NCI-H1417 (cell line): ENCODE measurements around the gene CIAO1.
"Not testable (repeated sequence)": the region's sequence is repeated elsewhere in the genome, so short reads cannot be mapped to it uniquely, and the experiment has no call there.

Experiments
- DNase-seq, 3 experiments: peaks; one replicate each; lab custom pipeline; 2025; lab: John Stamatoyannopoulos, UW

The CIAO1 gene

DNA sequence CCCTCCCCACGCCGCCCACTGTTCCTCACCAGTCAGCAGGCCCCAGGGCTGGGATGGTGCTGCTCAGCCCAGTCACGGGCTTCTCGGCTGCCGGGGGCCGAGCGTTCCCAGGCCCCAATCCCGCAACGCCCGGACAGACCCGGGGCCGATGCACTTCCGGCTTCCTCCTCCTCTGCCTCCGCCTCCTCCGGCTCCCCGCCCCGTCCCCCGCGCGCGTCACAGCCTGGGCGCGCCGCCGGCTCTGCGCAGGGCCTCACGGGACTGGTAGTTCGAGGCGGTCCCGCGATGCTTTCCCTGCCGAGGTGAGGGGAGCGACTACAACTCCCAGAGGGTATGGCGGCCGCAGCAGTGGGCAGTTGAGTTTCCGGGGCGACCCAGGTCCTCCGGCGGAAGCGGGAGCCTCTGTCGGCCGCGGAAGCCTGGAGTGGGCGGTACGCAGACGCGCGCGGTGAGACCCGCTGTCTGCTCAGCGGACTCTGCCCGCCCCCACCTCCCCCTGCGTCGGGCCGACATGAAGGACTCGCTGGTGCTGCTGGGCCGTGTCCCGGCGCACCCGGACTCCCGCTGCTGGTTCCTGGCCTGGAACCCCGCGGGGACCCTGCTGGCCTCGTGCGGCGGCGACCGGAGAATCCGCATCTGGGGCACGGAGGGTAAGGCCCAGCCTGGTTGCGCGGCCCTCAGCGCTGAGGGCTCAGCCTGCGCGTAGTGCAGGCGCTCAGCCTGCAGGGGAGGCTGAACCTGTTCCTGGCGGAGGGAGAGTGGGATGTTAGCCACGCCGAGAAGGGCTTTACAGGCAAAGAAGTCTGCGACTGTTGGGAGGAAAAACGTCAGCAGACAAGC is at the start of gene CIAO1, which contains the start of gene TMEM127:
Gene CIAO1 (plus strand): TSS at position 386 of the 840 bp plus-strand sequence. CDS start 126 bp downstream, at position 512.
Gene TMEM127 (minus strand): TSS at position 158 of the 840 bp plus-strand sequence. CDS start 616 bp downstream, outside the sequence.
- DNase-seq = peak; percentile 94 to 98 (median 98)

DNA sequence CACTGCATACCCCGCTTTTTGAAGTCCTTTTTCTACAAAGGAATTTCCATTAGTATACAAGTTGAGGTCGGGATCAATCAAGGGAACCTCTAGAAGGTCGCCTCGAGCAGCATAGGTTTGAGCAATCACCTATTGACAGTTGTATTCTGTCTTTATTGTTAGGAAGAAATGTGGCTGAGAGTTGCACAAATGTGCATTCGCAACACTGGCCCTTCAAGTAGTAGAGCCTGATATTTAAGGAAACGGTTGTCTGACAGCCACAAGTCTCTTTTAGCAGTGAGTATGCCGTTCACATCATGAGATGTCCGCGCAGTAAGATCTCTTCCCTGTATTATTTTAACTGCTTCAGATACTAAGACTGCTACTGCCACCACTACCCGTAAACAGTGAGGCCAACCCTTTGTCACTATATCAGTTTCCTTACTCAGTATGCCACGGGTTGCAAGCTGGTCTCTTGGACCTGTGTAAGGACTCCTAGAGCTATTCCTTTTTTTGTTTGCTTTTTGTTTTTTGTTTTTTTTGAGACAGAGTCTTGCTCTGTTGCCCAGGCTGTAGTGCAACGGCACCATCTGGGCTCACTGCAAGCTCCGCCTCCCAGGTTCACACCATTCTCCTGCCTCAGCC is 47.4 kb upstream of the CIAO1 start:
- no peak for DNase-seq

DNA sequence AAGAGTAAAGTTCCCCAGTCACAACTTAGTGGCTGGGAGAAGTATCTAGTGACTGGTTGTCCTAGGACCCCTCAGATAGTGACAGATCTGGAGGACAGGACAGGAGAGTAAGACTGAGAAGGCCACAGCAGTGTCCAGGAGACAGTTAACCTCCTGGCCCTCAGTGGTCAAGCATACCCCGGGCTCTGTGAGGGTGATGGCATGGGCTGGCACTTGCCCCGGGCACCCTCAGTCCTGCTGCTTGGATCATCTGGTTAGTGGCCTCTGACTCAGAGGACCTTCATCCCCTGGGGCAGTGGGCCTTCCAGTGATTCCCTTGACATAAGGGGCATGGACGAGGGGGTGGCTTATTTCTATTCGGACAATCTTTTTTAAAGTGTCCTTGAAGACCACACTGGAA is 46.1 kb upstream of the CIAO1 start:
- not testable (repeated sequence) for DNase-seq

DNA sequence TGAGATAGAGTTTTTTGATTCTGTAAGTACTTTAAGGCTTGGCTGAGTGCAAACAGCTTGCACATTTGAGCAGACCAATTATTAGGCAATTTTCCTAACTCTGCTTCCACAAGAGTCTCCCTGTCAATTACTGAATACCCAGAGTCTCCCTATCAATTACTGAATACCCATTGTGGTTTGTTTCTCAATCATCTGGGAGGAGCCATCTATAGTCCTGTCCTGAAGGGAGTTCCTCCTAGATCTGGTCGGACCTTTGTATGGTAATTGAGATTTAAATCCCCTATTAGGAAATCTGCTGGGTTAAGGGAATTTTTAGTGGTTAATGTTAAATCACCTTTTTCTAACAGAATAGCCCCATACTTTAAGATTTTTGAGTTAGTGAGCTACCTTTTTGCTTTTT is 44.9 kb upstream of the CIAO1 start:
- not testable (repeated sequence) for DNase-seq

DNA sequence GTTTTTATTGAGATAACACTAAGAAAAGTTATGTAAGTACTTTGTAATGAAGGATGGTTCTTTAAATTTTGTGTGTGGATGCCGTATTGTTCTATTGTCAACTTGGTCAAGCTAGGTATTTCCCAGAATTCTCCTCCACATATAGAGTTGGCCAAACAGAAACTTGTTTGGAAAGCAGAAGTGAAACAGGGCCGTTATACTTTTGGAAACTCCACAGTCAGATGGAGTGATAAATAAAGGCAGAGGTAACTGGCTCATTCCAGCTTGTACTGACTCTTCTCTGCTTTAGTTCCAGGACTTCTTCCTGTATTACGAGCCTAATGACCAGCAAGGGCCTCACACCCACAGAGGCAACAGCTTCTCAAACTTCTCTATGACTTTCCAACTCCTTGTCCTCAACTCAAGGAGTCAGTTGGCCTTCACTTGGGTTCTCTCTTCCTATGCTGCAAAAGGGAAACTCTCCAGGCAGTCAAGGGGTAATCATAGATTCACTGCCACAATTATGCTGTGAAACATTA is 41.0 kb upstream of the CIAO1 start:
- no peak for DNase-seq

DNA sequence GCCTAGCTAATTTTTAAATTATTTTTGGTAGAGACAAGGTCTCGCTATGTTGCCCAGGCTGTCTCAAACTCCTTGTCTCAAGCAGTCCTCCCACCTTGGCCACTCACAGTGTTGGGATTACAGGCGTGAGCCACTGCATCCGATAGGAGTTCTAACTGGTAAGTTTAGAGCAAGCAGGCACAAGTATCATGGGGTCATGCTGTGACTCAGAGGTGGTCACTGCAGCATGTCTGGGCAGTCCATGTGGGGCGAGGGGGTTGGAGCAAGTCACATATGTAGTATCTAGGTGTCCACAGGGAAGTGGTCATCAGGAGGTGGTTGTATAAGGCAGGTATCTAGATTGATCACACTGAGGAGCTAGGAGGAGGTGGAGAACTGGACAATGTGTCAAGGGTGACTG is 34.7 kb upstream of the CIAO1 start:
- DNase-seq = no peak

DNA sequence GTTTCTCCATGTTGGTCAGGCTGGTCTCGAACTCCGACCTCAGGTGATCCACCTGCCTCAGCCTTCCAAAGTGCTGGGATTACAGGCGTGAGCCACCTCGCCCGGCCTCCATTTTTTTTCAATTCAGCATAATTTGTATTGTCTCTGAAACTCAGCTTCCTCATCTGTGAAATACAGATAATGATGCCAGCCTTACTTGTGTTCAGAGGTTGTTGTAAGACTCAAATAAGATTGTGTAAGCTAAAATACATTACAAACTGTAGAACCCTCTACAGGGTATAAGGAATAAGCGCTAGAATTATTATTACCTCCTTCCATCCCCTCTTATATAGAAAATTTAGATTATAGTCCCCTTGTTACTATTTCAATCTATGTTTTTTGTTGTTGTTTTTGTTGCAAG is 32.6 kb upstream of the CIAO1 start:
- DNase-seq = no peak

DNA sequence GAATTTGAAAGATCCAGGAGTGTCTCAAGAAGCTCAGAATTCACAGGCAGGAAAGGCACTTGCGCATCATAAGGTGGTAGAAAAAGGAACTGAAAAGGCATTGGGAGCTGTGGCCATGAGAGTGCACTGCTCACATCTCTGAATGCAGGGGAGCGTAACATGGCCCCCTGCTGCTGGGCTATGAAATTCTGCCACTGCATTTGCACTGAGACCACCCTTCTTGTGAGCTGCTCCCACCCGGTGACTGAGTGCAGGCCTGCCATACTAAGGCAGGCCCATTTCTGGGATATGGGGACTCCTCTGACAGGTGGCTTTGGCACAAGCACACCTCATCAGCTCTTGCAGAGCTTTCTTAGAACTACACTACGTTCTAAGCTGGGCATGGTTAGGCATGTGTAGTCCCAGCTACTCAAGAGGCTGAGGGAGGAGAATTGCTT is 32.1 kb upstream of the CIAO1 start:
- no peak for DNase-seq

DNA sequence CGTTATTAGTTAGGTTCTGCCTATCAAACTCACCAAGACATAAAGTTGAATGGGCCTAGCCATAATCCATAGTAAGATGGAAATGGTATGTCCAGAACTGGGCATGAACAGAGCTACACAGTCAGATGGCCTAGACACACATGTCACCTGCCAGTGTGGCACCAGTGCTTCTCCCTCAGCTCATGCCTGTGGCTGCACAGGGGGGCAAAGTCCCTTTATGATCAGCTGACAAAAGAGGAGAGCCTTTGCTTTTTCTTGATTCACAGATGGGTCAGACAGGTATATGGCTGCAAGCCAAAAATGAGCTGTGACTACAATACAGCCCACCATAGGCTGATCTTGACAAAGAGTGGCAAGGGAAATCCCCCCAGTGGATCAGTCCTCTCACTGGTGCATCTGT is 29.1 kb upstream of the CIAO1 start:
- DNase-seq = no peak

DNA sequence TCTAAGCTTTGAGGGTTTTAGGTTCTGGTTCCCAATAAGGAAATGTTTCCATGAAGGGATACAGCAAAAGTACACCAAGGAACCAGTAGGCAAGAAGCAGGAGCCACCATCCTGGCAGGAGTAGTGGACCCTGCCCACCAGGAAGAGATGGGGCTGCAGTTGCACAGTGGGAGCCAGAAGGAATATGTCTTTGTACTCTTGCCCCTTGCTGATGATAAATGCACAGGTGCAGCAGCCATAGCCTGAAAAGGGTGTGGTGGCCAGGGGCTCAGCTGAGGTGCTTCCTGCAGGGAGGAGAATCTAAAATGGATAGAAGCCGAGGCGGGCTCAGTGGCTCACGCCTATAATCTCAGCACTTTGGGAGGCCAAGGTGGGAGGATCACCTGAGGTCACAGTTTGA is 27.8 kb upstream of the CIAO1 start:
- DNase-seq = no peak

DNA sequence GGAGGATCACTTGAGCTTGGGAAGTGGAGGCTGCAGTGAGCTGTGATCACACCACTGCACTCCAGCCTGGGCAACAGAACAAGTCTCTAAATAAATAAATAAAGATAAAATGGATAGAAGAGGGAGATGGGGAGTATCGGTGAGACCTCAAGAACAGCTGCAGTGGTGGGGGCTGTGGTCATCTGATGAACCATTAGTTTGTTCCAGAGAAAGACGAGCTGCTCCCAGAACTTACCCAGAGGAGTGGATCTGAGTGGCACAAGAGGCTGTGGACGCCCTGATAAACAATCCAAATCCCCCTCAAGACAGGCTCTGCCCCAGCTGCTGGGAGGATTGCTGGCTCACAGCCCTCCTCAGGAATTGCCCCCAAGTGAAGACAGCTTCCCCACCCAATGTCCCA is 26.9 kb upstream of the CIAO1 start:
- no peak for DNase-seq

DNA sequence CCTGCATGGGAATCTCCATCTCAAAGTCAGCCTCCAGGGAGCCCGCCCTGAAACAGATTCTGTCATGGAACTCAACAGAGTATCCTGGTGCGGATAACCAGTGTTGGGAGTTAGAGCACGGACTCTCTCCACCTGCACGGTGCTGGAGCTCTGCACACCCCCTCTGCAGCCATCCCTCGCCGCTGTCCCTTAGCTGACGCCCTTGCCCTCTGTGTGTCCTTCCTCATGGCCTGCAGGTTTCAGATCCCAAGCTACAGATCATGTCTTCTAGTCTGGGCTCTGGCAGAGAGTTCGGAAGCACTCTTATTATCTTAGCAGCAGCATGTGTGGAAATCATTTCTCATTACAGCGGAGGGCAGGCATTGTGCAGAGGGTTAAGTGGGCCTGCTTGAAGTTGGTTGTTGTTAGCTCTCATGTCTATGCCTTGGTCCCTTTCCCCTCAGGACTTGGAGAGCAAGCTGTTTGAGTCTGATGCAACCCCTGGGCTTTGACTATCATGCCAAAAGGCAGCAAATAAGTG is 26.2 kb upstream of the CIAO1 start:
- DNase-seq = no peak

DNA sequence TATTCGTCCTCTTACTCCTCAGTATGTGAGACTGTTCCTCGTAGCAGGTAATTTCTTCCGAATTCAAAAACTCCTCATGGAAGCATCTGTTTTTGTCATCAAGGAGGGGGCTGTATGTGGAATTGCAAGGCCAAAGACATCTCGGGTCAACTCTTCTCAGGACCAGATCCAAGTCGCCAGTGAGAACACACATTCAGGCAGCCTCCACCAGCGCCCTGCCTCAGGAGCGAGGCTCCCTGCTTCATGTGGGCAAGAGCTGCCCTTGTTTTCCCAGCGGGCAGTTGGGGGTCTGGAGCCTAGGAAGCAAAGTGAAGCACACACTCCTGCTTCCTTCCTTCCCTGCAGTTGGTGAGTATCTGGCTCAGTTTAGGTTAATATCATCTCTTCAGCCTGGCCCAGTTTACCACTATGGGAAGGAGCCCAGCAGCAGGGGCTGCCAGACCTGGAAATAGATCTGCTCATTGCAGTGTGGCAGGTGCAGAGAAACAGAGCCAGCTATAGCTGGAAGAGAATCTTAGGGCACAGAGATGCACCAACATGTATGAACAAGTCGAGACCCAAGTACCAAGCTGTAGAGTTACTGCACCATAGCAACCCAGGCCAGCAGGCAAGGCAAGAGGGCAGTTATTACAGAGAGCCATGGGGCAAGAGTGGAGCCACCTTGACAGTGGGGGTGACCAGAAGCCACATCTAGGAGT is 25.5 kb upstream of the CIAO1 start:
- no peak for DNase-seq

DNA sequence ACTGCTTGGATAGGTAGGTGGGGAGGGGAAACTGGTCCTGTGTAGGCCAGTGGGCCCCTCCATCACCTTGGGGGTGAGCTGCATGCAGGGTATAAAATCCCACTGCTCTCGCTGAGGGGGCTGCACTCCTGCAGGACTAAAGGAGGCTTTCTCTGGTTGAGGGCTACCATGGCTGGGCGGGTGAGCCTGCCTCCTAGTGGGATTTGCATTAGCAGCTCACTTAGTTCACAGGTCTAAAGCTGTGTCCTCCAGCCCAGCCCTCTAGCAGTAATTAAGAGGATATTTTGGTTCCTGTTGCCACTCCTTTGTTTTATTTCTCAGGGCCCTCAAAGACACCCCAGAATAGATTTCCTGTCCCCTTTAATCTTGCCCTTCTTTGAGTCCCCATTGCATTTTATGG is 24.8 kb upstream of the CIAO1 start:
- DNase-seq = no peak

DNA sequence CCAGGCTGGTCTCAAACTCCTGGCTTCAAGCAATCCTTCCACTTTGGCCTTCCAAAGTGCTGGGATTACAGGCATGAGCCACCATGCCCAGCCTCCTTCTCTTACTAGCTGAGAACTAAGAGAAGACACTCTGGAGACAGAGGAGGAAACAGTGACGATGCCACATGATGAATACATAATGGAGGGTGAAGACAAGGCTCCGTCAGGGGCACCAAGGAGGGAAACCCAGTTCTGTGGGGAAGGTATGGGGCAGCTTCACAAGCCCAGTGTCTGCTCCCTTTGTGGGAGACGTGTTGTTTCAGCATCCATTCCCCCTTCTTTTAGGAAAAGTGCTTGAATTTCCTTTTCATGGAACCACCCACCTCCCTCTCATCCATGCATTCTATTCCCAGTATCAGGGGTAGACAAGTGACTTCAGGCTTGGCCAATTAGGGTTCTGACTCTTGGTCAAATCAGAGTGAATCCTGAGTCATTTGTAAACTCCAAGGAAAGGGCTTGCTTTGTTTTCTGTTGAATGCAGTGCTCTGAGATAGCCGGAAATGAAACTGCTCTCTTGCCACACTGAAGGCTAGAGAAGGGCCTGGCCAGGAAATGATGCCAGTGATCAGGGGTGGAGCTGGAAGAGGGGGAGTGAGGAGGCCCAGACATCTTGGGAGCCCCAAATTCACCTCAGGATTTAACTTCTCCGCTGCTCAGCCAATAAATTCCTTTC is 24.0 kb upstream of the CIAO1 start:
- no peak for DNase-seq

DNA sequence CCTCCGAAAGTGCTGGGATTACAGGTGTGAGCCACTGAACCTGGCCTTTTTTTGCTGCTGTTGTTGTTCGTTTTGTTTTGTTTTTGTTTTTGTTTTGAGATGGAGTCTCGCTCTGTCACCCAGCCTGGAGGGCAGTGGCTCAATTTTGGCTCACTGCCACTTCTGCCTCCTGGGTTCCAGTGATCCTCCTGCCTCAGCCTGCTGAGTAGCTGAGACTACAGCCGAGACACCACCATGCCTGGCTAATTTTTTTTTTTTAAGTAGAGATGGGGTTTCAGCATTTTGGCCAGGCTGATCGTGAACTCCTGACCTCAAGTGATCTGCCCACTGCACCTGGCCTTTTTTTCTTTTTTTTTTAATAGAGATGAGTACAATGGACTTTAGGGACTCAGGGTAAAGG is 22.2 kb upstream of the CIAO1 start:
- no peak for DNase-seq

DNA sequence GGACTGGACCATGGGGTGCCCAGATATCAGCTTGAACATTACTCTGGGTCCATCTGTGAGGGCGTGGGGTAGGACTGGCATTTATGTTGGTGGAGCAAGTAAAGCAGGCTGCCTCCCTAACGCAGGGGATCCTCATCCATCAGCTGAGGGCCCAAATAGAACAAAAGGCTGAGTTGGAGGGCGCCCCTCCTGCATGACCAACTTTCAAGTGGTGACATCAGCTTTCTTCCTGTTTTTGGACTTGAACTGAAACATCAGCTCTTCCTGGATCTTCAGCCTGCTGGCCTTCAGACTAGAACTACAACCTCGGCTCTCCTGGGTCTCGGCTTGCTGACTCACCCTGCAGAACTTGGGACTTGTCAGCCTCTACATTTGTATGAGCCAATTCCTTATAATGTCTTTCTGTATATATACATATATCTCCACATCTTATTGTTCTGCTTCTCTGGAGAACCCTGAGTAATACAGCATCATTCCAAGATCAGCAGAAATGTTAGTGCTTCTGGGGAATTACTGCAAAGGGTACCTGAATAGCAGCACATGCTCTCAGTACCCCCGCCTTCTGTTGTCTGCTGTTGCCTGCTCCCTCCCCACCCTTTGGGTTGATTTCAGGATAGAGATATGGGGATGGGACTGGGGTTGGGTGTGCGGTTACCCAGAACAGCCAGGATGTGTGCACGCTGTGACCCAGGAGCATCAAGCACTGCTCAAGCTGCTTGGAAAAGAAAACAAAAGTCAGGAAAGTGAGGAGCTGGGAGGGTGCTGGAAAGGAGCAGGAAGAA is 20.2 kb upstream of the CIAO1 start:
- no peak for DNase-seq

DNA sequence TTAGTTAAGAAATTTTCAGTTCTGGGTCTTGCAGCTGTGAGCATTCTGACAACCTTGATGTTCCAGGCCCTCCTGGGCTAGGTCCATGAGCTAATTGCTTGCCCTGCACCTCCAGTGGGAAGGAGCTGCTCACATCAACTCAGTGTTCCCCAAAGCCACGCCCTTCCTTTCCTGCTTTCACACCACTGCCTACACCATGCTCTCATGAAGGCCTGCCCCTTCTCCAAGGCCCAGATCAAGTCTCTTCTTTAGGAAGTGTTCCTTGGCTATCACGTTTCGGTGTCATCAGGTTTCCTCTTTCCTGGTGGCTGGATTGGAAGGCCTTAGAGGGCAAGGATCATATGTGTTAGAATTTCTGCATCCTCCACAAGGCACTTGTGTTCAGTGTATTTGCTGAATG is 19.0 kb upstream of the CIAO1 start:
- no peak for DNase-seq

DNA sequence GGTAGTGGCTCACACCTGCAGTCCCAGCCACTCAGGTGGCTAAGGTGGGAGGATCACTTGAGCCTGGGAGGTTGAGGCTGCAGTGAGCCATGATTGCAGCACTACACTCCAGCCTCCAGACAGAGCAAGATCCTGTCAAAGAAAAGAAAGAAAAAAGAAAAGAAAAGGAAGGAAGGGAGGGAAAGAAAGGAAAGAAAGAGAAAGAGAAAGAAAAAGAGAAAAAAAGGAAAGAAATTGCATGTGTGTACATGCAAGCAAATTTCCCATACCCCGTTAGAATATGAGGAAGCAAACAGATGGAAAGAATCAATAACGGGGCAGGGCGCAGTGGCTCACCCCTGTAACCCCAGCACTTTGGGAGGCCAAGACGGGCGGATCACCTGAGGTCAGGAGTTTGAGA is 18.1 kb upstream of the CIAO1 start:
- DNase-seq = no peak

DNA sequence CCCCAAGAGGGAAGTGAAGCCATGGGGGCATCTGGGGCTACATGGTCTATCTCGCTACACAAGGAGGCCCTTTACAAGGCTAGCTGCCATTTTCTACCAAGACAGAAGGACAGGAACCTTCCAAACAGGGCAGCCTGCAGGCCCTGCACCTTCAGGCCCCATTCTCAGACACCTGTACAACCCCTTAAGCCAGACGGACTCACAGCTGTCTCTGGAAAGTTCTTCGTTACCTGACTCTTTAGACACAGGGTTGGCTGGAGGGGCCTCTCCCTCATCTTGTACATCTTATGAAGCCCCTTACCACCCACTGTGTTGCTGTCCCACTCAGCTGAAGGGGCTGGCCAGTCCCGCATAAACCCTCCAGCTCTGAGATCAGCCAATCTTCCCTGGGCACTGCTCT is 17.4 kb upstream of the CIAO1 start:
- no peak for DNase-seq

DNA sequence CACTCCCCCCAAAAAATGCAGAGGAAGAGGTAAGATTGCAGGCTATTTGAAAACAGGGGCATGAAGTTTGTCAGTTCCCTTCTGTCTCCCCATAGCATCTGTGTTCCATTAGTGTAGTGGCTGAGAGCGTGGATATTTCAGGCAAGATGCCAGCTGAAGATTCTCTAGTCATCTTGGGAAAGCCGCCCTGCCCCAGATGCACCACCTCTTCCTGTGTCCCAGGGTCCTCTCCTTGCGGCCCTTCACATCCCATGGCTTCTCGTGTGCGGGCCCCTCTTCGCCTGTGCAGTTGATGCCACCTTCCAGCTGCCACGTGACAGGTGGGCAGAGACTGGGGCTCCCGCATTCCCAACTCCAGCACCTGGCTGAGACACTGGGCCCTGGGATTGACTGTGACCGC is 16.4 kb upstream of the CIAO1 start:
- no peak for DNase-seq
